ENCODE measurements around the gene CENPN. TPM values are rescaled to one million over a fixed set of nuclear protein-coding genes. Genes with fewer than 3 reads are reported as not detected.

The CENPN gene, protein sequence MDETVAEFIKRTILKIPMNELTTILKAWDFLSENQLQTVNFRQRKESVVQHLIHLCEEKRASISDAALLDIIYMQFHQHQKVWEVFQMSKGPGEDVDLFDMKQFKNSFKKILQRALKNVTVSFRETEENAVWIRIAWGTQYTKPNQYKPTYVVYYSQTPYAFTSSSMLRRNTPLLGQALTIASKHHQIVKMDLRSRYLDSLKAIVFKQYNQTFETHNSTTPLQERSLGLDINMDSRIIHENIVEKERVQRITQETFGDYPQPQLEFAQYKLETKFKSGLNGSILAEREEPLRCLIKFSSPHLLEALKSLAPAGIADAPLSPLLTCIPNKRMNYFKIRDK
- total RNA-seq (2022; extraction: Qiagen RNA extraction; ENCODE audit: low read depth), result 62.7 to 149 TPM (median 68.8 TPM) in 5 replicates

DNA sequence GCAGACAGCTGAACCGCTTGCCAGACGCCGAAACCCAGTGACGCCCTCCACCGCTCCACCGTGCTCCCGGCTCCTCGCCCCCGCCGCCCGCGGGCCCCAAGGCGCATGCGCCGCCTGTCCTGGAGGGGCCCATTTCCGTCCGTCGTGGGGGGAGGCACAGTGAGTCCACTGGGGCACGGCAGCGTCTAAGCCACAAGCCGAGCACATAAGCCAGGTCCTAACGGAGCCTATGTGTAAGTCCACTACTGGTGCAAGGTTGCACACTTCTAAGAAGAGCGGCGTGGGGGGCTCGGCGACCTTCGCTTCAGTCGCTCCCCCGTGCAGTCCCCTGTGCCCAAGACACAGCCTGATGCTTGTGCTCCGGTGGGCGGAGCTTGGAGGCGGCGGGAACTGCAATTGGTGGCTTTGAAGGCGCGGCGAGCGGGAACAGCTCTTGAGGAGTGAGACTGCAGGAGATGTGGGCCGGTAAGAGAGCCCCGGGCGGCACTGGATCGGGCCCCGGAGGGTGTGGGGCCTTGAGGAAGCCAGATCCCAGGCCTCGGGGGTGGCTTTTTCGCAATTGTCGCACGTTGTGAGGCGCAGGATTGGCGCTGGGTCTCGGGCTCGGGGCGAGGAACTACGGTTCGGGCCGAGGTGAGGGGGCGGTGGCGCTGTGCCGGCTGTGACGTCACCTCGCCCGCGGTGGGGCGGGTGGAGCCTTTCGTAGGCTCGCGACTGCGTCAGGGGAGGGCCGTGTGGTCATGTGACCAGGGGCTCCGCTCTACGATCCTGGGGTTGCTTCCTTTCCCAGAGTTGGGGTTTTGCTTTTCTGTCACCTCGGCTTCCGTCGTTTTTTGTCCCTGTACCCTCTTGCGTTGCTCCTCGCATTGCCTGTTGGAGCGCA lies at the start of gene CENPN, which contains the start of gene CMC2:
TSS of gene CENPN (plus strand) at position 402 of the 883 bp plus-strand sequence. CDS start 4,726 bp downstream, outside the sequence.
TSS of gene CMC2 (minus strand) at position 73 of the 883 bp plus-strand sequence. CDS start 9,491 bp downstream, outside the sequence.

DNA sequence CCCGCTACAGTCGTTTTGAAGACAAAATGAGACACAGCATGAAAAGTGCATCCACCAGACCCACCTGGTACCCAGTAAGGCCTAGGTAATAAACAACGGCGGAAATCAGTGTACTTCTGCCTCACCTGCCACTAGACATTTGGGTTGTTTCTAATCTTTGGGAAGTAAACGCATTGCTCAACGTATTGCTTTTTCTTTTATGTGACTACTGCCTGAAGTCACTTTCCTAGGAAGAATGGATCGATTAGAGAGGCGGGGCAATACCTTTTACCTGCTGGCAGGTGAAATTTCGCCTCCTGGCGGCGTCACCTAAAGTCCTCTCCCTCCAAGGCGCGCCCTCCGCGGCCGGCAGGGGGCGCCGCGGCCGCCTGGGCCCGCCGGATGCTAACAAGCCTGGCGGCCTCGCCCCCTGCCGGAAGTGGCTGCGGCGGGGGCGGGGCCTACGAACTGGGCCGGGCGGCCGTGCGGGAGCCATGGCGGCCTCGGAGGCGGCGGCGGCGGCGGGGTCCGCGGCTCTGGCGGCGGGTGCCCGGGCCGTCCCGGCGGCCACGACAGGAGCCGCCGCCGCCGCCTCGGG lies 28.5 kb downstream of the CENPN start, which contains the start of gene ATMIN:
TSS of gene ATMIN (plus strand) at position 445 of the 577 bp plus-strand sequence. CDS start at position 474, 29 bp downstream.

DNA sequence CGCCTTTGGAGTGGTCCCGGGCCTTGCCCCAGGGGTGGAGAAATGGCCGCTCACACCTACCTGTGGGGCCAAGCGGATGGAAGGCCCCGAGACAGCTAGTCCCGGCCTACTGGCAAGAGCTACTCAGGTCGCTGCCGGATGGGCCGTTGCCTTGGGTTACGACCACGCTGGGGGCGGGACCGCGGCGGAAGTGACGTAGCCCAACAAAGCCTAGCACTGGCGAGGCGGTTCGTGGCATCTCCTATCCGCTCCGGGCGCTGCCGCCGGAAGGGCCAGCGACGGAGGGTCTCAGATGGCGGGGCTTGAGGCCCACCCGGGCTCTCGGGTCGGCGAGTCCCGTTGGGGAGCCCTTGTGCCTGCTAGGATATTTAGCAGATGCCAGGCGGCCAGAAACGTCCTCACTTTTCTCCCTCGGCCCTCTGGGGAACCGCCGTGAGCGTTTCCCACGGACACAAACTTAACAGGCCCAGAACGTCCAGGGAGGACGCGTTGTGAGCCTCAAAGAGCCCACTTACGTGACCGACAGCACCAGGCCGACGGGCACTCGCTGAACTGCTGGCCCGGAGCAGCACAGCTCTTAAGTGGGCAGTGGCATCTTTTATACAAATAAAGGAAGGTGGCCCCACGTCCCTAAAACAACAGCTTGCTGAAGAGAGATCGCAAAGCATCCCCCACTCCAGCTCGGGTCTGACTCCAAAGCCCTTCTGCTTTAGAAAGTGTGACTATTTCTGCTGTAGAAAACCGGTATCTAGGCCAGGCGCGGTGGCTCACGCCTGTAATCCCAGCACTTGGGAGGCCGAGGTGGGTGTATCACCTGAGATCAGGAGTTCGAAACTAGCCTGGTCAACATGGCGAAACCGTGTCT lies 70.3 kb downstream of the CENPN start, which contains the start of gene C16orf46:
TSS of gene C16orf46 (minus strand) at position 163 of the 865 bp plus-strand sequence. CDS start 13,283 bp downstream, outside the sequence.

Other genes with a start within 250 kb of the CENPN start
- 0.19 to 1.3 TPM (median 0.54 TPM) in 5 replicates for gene CDYL2, start 202.6 kb upstream of the CENPN start, total RNA-seq (2022; extraction: Qiagen RNA extraction; ENCODE audit: low read depth)
- gene CMC2, start 329 bp upstream of the CENPN start, total RNA-seq (2022; extraction: Qiagen RNA extraction; ENCODE audit: low read depth), result 114 to 132 TPM (median 120 TPM) in 5 replicates
- gene ATMIN, start 28.6 kb downstream of the CENPN start, total RNA-seq (2022; extraction: Qiagen RNA extraction; ENCODE audit: low read depth), result 28.5 to 33.1 TPM (median 30.4 TPM) in 5 replicates
- gene C16orf46, start 70.0 kb downstream of the CENPN start, total RNA-seq (2022; extraction: Qiagen RNA extraction; ENCODE audit: low read depth), result 0.26 to 1.4 TPM (median 0.86 TPM) in 5 replicates
- 36.3 to 63.7 TPM (median 52.9 TPM) in 5 replicates for gene GCSH, start 89.2 kb downstream of the CENPN start, total RNA-seq (2022; extraction: Qiagen RNA extraction; ENCODE audit: low read depth)
- gene BCO1, start 231.5 kb downstream of the CENPN start, total RNA-seq (2022; extraction: Qiagen RNA extraction; ENCODE audit: low read depth), result 0.80 to 1.7 TPM (median 1.2 TPM) in 5 replicates

Measured in A549 treated with ZK216348 at 1 μM for 4 hours (cell line).